ENCODE results near the gene TAMM41.
"Not testable (repeated sequence)": the region's sequence is repeated elsewhere in the genome, so short reads cannot be mapped to it uniquely, and the experiment has no call there.

TAMM41 gene

GRCh38 chr3:11774296-11774877, 72.3 kb downstream of the TAMM41 start:
- peak; percentile 76 for DNase-seq (ENCODE audit: extremely low spot score)
- POLR2A ChIA-PET = interaction anchor here (0.6 kb wide), 1 partner anchor 30 kb away, joined by 3 read pairs; no protein-coding TSS in a partner anchor
- CTCF ChIA-PET = interaction anchor here (0.9 to 1.1 kb wide), 2 partner anchors 9 to 16 kb away, joined by 3 read pairs; no protein-coding TSS in a partner anchor
- TF ChIP-seq FOXM1 (IDR thresholded peaks at IDR 0.05; ENCODE audit: borderline replicate concordance) = no peak
- TF ChIP-seq PKNOX1 (IDR thresholded peaks at IDR 0.05) = peak; percentile 57
- no peak for TF ChIP-seq ARNT (IDR thresholded peaks at IDR 0.05)
- no peak for TF ChIP-seq L3MBTL2 (conservative IDR thresholded peaks at IDR 0.05)

GRCh38 chr3:11771931-11772330, 74.8 kb downstream of the TAMM41 start:
- POLR2A ChIA-PET; DNase-seq (ENCODE audit: extremely low spot score); CTCF ChIA-PET: not testable (repeated sequence)

- ChIA-PET POLR2A (interaction anchor here (0.8 kb wide), 1 partner anchor 76 kb away, joined by 3 read pairs; the partner anchor contains the start of gene TAMM41), CTCF (no interaction called here)
- peak; percentile 62 for DNase-seq (ENCODE audit: extremely low spot score)
- TF ChIP-seq PKNOX1 (IDR thresholded peaks at IDR 0.05) (peak; percentile 29; the same call in 1 of the 2 replicates), FOXK2 (IDR thresholded peaks at IDR 0.05) (no peak), L3MBTL2 (conservative IDR thresholded peaks at IDR 0.05) (peak; percentile 57; the same call in 1 of the 2 replicates), FOXM1 (IDR thresholded peaks at IDR 0.05; ENCODE audit: borderline replicate concordance) (no peak)
These were observed 76.0 kb downstream of the TAMM41 start for GRCh38 chr3:11770477-11771391.

DNA sequence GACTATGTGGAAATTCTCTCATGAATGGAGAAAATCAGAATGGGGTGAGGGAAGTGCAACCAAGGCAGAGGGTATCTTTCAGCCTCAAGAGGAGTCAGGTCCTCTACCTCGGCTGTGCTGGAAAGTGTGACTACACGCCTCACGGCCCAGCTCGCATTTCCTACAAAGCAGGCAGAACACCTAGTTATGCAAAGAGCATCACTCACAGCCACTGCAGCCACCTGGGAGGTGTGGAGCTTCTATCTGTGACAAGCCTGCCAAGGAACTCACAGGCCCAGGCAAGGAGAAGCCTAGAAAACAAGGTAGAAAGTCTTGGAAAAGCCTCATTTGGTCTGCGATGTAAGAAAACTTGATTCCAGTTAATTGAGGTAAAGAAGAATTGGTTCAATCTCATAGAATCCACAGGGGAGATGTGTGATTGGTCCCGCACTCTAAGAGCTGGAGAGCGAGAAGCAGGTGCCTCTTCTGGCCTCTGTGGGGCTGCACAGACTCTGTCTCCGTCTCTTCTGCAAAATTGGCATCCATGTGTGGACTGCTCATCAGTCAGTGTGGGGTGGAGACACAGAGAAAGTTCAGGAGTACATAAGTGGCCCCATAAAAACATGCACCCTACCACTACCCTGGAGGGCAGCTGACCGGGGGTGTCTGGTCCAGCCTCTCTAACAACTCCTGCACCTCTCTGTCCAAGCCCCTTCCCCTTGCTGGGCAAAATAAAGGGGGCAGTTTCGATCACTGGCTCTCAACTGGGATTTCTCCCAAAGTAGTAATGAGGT, 76.8 kb downstream of the TAMM41 start:
- CTCF ChIA-PET = no interaction called here
- no peak for DNase-seq (ENCODE audit: extremely low spot score)
- POLR2A ChIA-PET = interaction anchor here (0.8 kb wide), 1 partner anchor 77 kb away, joined by 3 read pairs; the partner anchor contains the start of gene TAMM41
- TF ChIP-seq SUZ12 (IDR thresholded peaks at IDR 0.05) (no peak), BHLHE40 (IDR thresholded peaks at IDR 0.05; ENCODE audit: borderline replicate concordance) (no peak)

GRCh38 chr3:11768604-11769003, 78.1 kb downstream of the TAMM41 start:
- DNase-seq (ENCODE audit: extremely low spot score) = no peak
- no peak for TF ChIP-seq BHLHE40 (IDR thresholded peaks at IDR 0.05; ENCODE audit: borderline replicate concordance)
- TF ChIP-seq ZNF384 (IDR thresholded peaks at IDR 0.05) = no peak
- TF ChIP-seq FOXA1 (IDR thresholded peaks at IDR 0.05) = no peak
- no peak for TF ChIP-seq SP1 (IDR thresholded peaks at IDR 0.05)
- no peak for TF ChIP-seq L3MBTL2 (conservative IDR thresholded peaks at IDR 0.05)
- ChIA-PET CTCF (interaction anchor here (0.6 to 0.7 kb wide), 2 partner anchors 9 to 644 kb away, joined by 3 to 4 read pairs; no protein-coding TSS in a partner anchor), POLR2A (no interaction called here)

- CTCF ChIA-PET = interaction anchor here (0.6 kb wide), 1 partner anchor 9 kb away, joined by 3 read pairs; no protein-coding TSS in a partner anchor
- POLR2A ChIA-PET = no interaction called here
- no peak for DNase-seq (ENCODE audit: extremely low spot score)
- no peak for TF ChIP-seq CTBP1 (IDR thresholded peaks at IDR 0.05; ENCODE audit: borderline replicate concordance)
- TF ChIP-seq SUZ12 (IDR thresholded peaks at IDR 0.05) = no peak
- no peak for TF ChIP-seq L3MBTL2 (conservative IDR thresholded peaks at IDR 0.05)
- TF ChIP-seq FOXA1 (IDR thresholded peaks at IDR 0.05) = no peak
- no peak for TF ChIP-seq BHLHE40 (IDR thresholded peaks at IDR 0.05; ENCODE audit: borderline replicate concordance)
- no peak for TF ChIP-seq ZNF384 (IDR thresholded peaks at IDR 0.05)
- no peak for TF ChIP-seq ARNT (IDR thresholded peaks at IDR 0.05)
These were observed 81.7 kb downstream of the TAMM41 start for GRCh38 chr3:11764931-11765363.

- DNase-seq (ENCODE audit: extremely low spot score) = no peak
- ChIA-PET POLR2A (no interaction called here), CTCF (no interaction called here)
- TF ChIP-seq CTBP1 (IDR thresholded peaks at IDR 0.05; ENCODE audit: borderline replicate concordance) = no peak
- TF ChIP-seq ELF4 (IDR thresholded peaks at IDR 0.05) = no peak
- TF ChIP-seq TARDBP (IDR thresholded peaks at IDR 0.05) = no peak
- TF ChIP-seq HDGF (IDR thresholded peaks at IDR 0.05; ENCODE audit: borderline replicate concordance) = no peak
- no peak for TF ChIP-seq FOXA1 (IDR thresholded peaks at IDR 0.05)
- no peak for TF ChIP-seq FOXM1 (IDR thresholded peaks at IDR 0.05; ENCODE audit: borderline replicate concordance)
- TF ChIP-seq SUZ12 (IDR thresholded peaks at IDR 0.05) = no peak
- no peak for TF ChIP-seq L3MBTL2 (conservative IDR thresholded peaks at IDR 0.05)
- no peak for TF ChIP-seq SP1 (IDR thresholded peaks at IDR 0.05)
- TF ChIP-seq NFRKB (IDR thresholded peaks at IDR 0.05) = no peak
- TF ChIP-seq BHLHE40 (IDR thresholded peaks at IDR 0.05; ENCODE audit: borderline replicate concordance) = no peak
- no peak for TF ChIP-seq ARNT (IDR thresholded peaks at IDR 0.05)
- TF ChIP-seq LEF1 (IDR thresholded peaks at IDR 0.05; ENCODE audit: borderline replicate concordance) = no peak
- no peak for TF ChIP-seq PKNOX1 (IDR thresholded peaks at IDR 0.05)
- no peak for TF ChIP-seq ZNF384 (IDR thresholded peaks at IDR 0.05)
- TF ChIP-seq FOXK2 (IDR thresholded peaks at IDR 0.05) = no peak
These were observed 86.7 kb downstream of the TAMM41 start for GRCh38 chr3:11759996-11760395.

Data from HEK293T (cell line).